ENCODE measurements around the gene ARID1B. TPM values are rescaled to one million over a fixed set of nuclear protein-coding genes. Genes with fewer than 3 reads are reported as not detected.

ARID1B gene
- total and polyA plus RNA-seq, 8 donors, result 67.6 to 102 (median 99.0) TPM

DNA sequence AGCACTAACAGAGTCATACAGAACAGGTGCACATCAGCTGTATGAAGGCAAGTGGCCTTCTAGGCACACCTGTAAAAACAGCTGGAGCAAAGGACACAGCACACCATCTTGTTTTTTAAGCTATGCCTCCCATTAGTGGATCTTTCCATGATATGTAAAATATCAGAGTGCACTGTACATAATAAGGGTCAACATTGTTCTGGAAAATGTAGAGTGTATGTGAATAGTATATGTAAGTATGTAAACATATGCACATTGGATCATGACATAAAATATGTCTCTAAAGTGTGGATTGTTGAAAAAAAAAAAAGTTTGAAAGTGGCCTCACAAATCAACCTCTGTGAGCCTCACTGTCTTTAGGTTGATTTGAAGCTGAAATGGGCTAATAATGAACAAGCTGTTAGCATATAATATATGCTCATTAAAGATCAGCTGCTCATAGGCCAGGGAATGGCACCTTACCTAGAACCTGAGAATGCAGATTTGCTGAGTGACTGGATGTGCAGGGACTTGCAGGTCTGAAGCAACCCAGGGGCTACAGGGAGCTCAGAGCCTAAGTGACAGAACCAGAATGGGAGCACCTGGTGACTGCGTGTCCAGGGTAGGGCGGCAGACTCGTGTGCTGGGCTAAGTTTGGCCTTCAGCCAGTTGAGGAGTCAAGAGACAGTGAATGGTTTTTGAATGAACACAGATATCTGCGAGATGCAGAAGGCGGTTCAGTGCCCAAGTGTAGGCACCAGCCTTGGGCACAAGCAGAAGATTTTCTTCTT is 347.5 kb downstream of the ARID1B start:
- Histone ChIP-seq H3K27me3 (no peaks in the 10 kb centered on the region), H3K27ac (no peak overlapping the region), H3K9me3 (no peaks in the 10 kb centered on the region), H3K4me3 (no peak overlapping the region), H3K4me1 (peaks cover 0 to 14% of the 10 kb centered on the region in 2 donors), H3K36me3 (no peaks in the 10 kb centered on the region)
- intact Hi-C loops (cut with DNase I), result no loop called here
- DNase-seq (no peak), ATAC-seq (no peak)
- TF ChIP-seq CTCF (IDR thresholded peaks at IDR 0.05), result no peak

GRCh38 chr6:157125531-157125930 is 348.4 kb downstream of the ARID1B start:
- no peak for DNase-seq
- Histone ChIP-seq H3K9me3 (no peaks in the 10 kb centered on the region), H3K36me3 (no peaks in the 10 kb centered on the region), H3K27me3 (no peaks in the 10 kb centered on the region), H3K27ac (no peak overlapping the region), H3K4me3 (no peak overlapping the region), H3K4me1 (peaks cover 0 to 17% of the 10 kb centered on the region in 2 donors)
- ATAC-seq, result no peak
- intact Hi-C loops (cut with DNase I), result no loop called here
- no peak for TF ChIP-seq CTCF (IDR thresholded peaks at IDR 0.05)

DNA sequence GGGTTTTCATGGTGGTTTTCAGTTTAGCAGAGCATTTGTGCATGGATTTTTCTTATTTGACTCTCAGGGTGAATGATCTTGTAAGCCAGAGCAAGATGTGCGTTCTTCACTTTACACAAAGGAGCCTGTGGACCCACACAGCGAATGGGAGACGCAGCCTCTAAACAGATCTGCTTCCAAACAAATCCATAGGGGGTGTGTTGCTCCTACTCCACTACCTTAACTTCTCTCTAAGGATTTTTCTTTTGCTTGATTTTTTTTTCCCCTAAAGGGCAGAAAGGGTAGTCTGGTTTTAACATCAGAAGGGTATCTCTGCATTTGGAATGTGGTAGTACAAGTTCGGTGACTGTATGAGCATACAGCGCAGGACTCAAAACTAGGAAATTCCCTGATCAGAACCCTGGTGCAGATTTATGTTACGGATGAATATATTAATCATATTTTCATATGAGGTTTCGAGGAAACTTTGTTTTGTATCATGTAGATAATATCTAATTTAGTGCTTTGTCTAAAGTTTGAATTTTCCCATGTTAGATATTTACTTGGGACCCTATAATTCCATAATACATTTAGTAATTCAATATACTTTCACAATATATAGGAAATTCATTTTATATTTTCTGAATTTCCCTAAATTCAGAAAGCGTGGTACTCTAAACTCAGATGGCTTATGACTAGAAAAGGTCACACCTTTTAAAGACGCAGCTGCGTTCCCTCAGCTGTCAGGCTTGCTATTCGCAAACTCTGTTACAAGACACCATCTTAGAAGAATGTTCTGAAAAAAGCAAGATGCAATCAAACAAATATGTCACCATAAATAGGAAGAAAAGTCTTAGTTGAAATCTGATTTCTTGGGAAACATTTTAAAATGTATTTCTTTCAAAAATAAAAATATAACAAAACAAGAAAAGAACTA is 349.3 kb downstream of the ARID1B start:
- Histone ChIP-seq H3K9me3 (no peaks in the 10 kb centered on the region), H3K4me3 (no peak overlapping the region), H3K4me1 (peaks cover 0 to 17% of the 10 kb centered on the region in 2 donors), H3K27me3 (no peaks in the 10 kb centered on the region), H3K36me3 (no peaks in the 10 kb centered on the region), H3K27ac (no peak overlapping the region)
- TF ChIP-seq CTCF (IDR thresholded peaks at IDR 0.05), result no peak
- intact Hi-C loops (cut with DNase I), result no loop called here
- DNase-seq (no peak), ATAC-seq (no peak)

DNA sequence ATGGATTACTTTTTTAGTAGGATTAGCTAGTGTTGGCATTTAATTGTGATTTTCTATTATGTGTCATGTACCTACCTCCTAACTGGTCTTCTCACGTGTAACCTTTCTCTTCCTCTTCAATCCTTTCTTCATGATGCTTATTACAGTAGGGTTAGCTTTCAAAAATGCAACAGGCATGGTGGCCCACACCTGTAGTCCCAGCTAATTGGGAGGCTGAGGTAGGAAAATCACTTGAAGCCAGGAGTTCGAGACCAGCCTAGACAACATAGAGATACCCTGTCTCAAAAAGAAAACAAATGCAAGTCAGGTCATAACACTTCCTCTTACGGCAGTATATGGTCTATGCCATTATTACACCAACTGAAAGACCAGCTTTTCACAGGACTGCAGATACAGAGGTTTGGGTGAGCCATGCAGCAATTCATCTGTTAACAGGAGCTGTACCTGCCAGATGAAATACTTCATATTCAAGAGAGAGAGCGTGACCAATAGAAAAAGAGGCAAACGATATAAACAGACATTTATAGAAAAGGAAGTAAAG is 351.1 kb downstream of the ARID1B start:
- Histone ChIP-seq H3K9me3 (no peaks in the 10 kb centered on the region), H3K27ac (no peak overlapping the region), H3K27me3 (no peaks in the 10 kb centered on the region), H3K4me3 (no peak overlapping the region), H3K4me1 (peaks cover 0 to 17% of the 10 kb centered on the region in 2 donors), H3K36me3 (peaks cover 0 to 8% of the 10 kb centered on the region in 2 donors)
- DNase-seq (no peak), ATAC-seq (no peak)
- TF ChIP-seq CTCF (IDR thresholded peaks at IDR 0.05), result no peak
- intact Hi-C loops (cut with DNase I), result no loop called here

DNA sequence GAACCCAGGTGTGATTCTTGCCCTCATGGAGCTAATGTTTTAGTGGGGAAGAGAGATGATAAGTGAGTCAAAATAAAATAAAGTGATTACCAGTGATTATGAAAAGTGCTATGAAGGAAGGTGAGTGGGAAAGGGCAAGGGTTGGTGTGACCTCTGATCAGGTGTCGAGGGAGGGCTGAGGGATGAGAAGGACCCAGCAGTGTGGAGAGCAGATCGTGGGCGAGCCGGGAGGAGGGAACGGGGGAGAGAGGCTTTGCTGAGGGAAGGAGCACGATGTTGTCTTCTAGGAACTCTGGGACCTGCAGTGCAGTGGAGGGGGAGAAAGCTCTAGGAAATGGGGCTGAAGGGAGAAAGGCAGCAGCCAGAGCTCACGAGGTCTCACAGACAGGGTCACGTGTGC is 354.1 kb downstream of the ARID1B start:
- Histone ChIP-seq H3K9me3 (no peaks in the 10 kb centered on the region), H3K4me1 (peaks cover 0 to 17% of the 10 kb centered on the region in 2 donors), H3K27me3 (no peaks in the 10 kb centered on the region), H3K36me3 (peaks cover 0 to 13% of the 10 kb centered on the region in 2 donors), H3K4me3 (no peak overlapping the region), H3K27ac (no peak overlapping the region)
- TF ChIP-seq CTCF (IDR thresholded peaks at IDR 0.05), result no peak
- intact Hi-C loops (cut with DNase I), result no loop called here
- DNase-seq (no peak), ATAC-seq (no peak)
